Tibial nerve (tissue), 4 donors: ENCODE measurements around the gene HEG1.
A peak's percentile ranks its signal among the peaks of the same experiment; 100 is the strongest.

ENCODE experiments used
- CTCF ChIP-seq, 5 experiments: fragments of 200-600 bp in 3 of 5; fragments of 450-650 bp in 2 of 5; sonication (generic) in 3 of 5; IDR thresholded peaks; one replicate each; pipeline ENCODE4 v1.5.1; 2016 to 2019; ENCODE audit warnings: antibody characterized with exemption in 5 of 5, mild to moderate bottlenecking in 3 of 5, moderate library complexity in 2 of 5
- EP300 ChIP-seq, 2 donors: sonication (generic); formaldehyde crosslinking; IDR thresholded peaks; one replicate each; pipeline ENCODE4 v1.6.1; 2017; ENCODE audit warnings: antibody characterized with exemption in 2 of 2, mild to moderate bottlenecking in 1 of 2

- TF ChIP-seq CTCF (IDR thresholded peaks at IDR 0.05), result peak; percentile 45 to 75 (median 50)
- no peak for TF ChIP-seq EP300 (IDR thresholded peaks at IDR 0.05)
Measured at GRCh38 chr3:124928333-124929202, 127.2 kb downstream of the HEG1 start.
